ENCODE measurements around the gene MTF2.

DNA sequence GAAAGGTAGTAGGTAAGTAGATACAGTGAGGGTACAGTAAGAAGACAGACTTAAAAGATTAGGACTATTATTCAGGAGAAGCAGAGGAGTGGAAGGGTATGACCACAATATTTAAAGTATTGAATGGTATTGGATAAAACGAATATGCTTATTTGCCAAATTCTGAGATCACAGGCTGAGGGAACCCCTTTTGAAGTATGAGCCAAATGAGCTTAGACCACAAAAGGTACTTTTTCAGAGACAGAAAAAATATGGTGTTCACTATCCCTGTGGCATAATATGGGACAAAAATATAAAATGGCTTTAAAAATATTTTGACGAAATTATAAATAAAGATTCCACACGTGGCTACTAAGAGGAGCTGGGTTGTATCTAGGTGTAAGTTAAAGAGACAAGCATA, 880 bp upstream of the MTF2 start:
- TF ChIP-seq, protein P1, sequence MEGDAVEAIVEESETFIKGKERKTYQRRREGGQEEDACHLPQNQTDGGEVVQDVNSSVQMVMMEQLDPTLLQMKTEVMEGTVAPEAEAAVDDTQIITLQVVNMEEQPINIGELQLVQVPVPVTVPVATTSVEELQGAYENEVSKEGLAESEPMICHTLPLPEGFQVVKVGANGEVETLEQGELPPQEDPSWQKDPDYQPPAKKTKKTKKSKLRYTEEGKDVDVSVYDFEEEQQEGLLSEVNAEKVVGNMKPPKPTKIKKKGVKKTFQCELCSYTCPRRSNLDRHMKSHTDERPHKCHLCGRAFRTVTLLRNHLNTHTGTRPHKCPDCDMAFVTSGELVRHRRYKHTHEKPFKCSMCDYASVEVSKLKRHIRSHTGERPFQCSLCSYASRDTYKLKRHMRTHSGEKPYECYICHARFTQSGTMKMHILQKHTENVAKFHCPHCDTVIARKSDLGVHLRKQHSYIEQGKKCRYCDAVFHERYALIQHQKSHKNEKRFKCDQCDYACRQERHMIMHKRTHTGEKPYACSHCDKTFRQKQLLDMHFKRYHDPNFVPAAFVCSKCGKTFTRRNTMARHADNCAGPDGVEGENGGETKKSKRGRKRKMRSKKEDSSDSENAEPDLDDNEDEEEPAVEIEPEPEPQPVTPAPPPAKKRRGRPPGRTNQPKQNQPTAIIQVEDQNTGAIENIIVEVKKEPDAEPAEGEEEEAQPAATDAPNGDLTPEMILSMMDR (IDR thresholded peaks at IDR 0.05; ENCODE audit: low read depth, low read length): no peak
- TF ChIP-seq POLR2A (IDR thresholded peaks at IDR 0.05; ENCODE audit: extremely low read depth, insufficient read length) (no peak), MYC (IDR thresholded peaks at IDR 0.05; ENCODE audit: low read depth, low read length) (no peak), MAX (IDR thresholded peaks at IDR 0.05; ENCODE audit: low read depth, low read length) (no peak)

Data from NB4 (cell line).